Endothelial cell of umbilical vein (primary cell): ENCODE data around the gene UBE2E1. TPM values are rescaled to one million over a fixed set of nuclear protein-coding genes. Genes with fewer than 3 reads are reported as not detected.

Experiments
- BruUV-seq: library from RNA; stranded (reverse); fragments of 400-500 nt; replicated peaks from 2 replicates; lab custom pipeline; 2021; lab: Mats Ljungman, UMichigan
- CTCF ChIA-PET: fragments of 300-600, 350-600 bp; sonication (Branson Sonifier 250); formaldehyde crosslinking; loops from one replicate; lab custom pipeline; 2021; ENCODE audit warnings: antibody characterized with exemption, inconsistent platforms; lab: Charles Lee
- POLR2A ChIA-PET: fragments of 300-600, 350-600 bp; sonication (Branson Sonifier 250); formaldehyde crosslinking; loops from one replicate; lab custom pipeline; 2021; ENCODE audit warnings: antibody characterized with exemption, inconsistent platforms; lab: Charles Lee
- DNase-seq: peaks from one replicate; pipeline ENCODE4 v3.0.0-alpha.2; 2011; ENCODE audit warnings: low read depth, low spot score
- FAIRE-seq: peaks from 2 replicates; lab custom pipeline; 2011; peaks lifted over from hg19 to GRCh38; lab: Jason Lieb, UNC
- H2AFZ ChIP-seq: 2 replicates; pipeline ENCODE4 v1.6.0; 2012; ENCODE audit warnings: low read depth, low read length, control low read depth, inconsistent platforms
- H3K27ac ChIP-seq: 2 replicates; pipeline ENCODE4 v1.5.1; 2011; ENCODE audit warnings: low read depth, mild to moderate bottlenecking, control low read depth, low read length, moderate library complexity; ENCODE audit not compliant: insufficient read depth
- H3K27me3 ChIP-seq, 2 experiments: 2 replicates each; pipeline versions ENCODE4 v1.6.0 to v1.6.1; 2011; ENCODE audit warnings: low read length in 2 of 2, mixed read lengths in 1 of 2; ENCODE audit not compliant: control insufficient read depth in 2 of 2, insufficient read depth in 2 of 2
- H3K36me3 ChIP-seq, 2 experiments: 2 replicates in 1 of 2; 3 replicates in 1 of 2; pipeline ENCODE4 v1.5.1; 2011; ENCODE audit warnings: low read length in 2 of 2, mild to moderate bottlenecking in 1 of 2, moderate library complexity in 1 of 2; ENCODE audit not compliant: control insufficient read depth in 2 of 2, insufficient read depth in 2 of 2; ENCODE audit errors: extremely low read depth in 1 of 2
- H3K4me1 ChIP-seq: 3 replicates; pipeline ENCODE4 v1.5.1; 2011; ENCODE audit warnings: mild to moderate bottlenecking, low read length; ENCODE audit not compliant: control insufficient read depth, insufficient read depth; ENCODE audit errors: extremely low read depth
- H3K4me2 ChIP-seq: 2 replicates; pipeline ENCODE4 v1.6.1; 2011; ENCODE audit warnings: low read length, control low read depth, mixed read lengths; ENCODE audit not compliant: insufficient read depth
- H3K4me3 ChIP-seq, 3 experiments: fragments of 200-600 bp in 1 of 3; sonication (generic), shearing (Covaris generic) in 1 of 3; replicated peaks in 1 of 3; 2 replicates each; pipeline ENCODE4 v1.5.1; 2011 to 2016; ENCODE audit warnings: control low read depth in 3 of 3, low read length in 3 of 3, mild to moderate bottlenecking in 2 of 3, inconsistent platforms in 1 of 3, low read depth in 1 of 3, moderate library complexity in 1 of 3; ENCODE audit not compliant: insufficient read depth in 1 of 3
- H3K79me2 ChIP-seq: 2 replicates; pipeline ENCODE4 v1.6.0; 2012; ENCODE audit warnings: low read length, inconsistent platforms; ENCODE audit not compliant: control insufficient read depth, insufficient read depth
- H3K9ac ChIP-seq: replicated peaks from 2 replicates; pipeline ENCODE3; 2011; ENCODE audit warnings: low read length, control low read depth; ENCODE audit not compliant: insufficient read depth; ENCODE audit errors: extremely low read depth
- H3K9me1 ChIP-seq: replicated peaks from 3 replicates; pipeline ENCODE4 v1.6.0; 2011; ENCODE audit warnings: mild to moderate bottlenecking, low read length; ENCODE audit not compliant: control insufficient read depth, insufficient read depth; ENCODE audit errors: extremely low read depth
- H3K9me3 ChIP-seq: replicated peaks from 2 replicates; pipeline ENCODE4 v1.5.1; 2012; ENCODE audit warnings: low read length, inconsistent platforms; ENCODE audit not compliant: control insufficient read depth, insufficient read depth
- H4K20me1 ChIP-seq: replicated peaks from 2 replicates; pipeline ENCODE3; 2011; ENCODE audit warnings: mild to moderate bottlenecking, low read length; ENCODE audit not compliant: control insufficient read depth, insufficient read depth; ENCODE audit errors: extremely low read depth
- EZH2 ChIP-seq: IDR thresholded peaks from 2 replicates; pipeline ENCODE4 v1.6.1; 2012; ENCODE audit warnings: borderline replicate concordance, low read depth, mild to moderate bottlenecking, moderate library complexity, low read length, inconsistent platforms; ENCODE audit not compliant: severe bottlenecking
- FOS ChIP-seq: IDR thresholded peaks from 2 replicates; pipeline ENCODE4 v1.6.1; 2011; ENCODE audit warnings: mild to moderate bottlenecking, low read length, moderate library complexity, borderline replicate concordance; ENCODE audit not compliant: insufficient read depth
- GATA2 ChIP-seq: IDR thresholded peaks from 2 replicates; pipeline ENCODE4 v1.7.0; 2011; ENCODE audit warnings: low read depth, mild to moderate bottlenecking, moderate library complexity, mixed read lengths, low read length; ENCODE audit not compliant: insufficient read length, insufficient read depth
- JUN ChIP-seq: IDR thresholded peaks from 2 replicates; pipeline ENCODE4 v1.6.1; 2011; ENCODE audit warnings: borderline replicate concordance, low read depth; ENCODE audit not compliant: insufficient read length, insufficient read depth
- MYC ChIP-seq: IDR thresholded peaks from one replicate; pipeline ENCODE4 v1.6.1; 2011; ENCODE audit warnings: mild to moderate bottlenecking, low read depth, low read length
- POLR2A ChIP-seq: IDR thresholded peaks from 2 replicates; pipeline ENCODE4 v1.6.1; 2012; ENCODE audit warnings: low read depth, mild to moderate bottlenecking, control low read depth, low read length
- POLR2AphosphoS5 ChIP-seq: IDR thresholded peaks from 2 replicates; pipeline ENCODE4 v1.6.1; 2012; ENCODE audit warnings: low read depth, mild to moderate bottlenecking, control low read depth, low read length, moderate library complexity; ENCODE audit not compliant: insufficient read depth
- dilution Hi-C: fragments of 300-500 bp; cut with MboI; formaldehyde crosslinking; loops from one replicate; pipeline ENCODE4 v1.15.0; 2019; ENCODE audit warnings: low sequenced_read_pairs; ENCODE audit not compliant: extremely low pct_ligation_motif_present
- intact Hi-C: fragments of 100-400 bp; cut with micrococcal nuclease; formaldehyde crosslinking; loops from one replicate; pipeline ENCODE4 v1.10.0; 2022
- polyA plus RNA-seq, 4 experiments: library from polyadenylated mRNA; depleted of rRNA in 3 of 4; stranded (reverse) in 3 of 4; unstranded in 1 of 4; fragments of >200 nt; gene quantifications; 2 replicates each; pipeline versions ENCODE4 v1.2.1 to v1.2.3, GENCODE V29; 2011 to 2012; ENCODE audit warnings: missing spikeins in 1 of 4
- total RNA-seq: library from RNA; stranded (reverse); gene quantifications from 2 replicates; pipeline ENCODE4 v1.2.3, GENCODE V29; 2021
- TF ChIP-seq, protein P1 (sequence below): IDR thresholded peaks from 2 replicates; pipeline ENCODE4 v1.6.1; 2011; ENCODE audit not compliant: insufficient read depth, insufficient read length
- TF ChIP-seq, protein P2 (sequence below), 2 donors: IDR thresholded peaks; 1 replicate in 1 of 2; 2 replicates in 1 of 2; pipeline ENCODE4 v1.5.1; 2011; ENCODE audit warnings: low read length in 2 of 2, mild to moderate bottlenecking in 2 of 2, moderate library complexity in 2 of 2, control low read depth in 1 of 2, inconsistent platforms in 1 of 2, low read depth in 1 of 2; ENCODE audit not compliant: insufficient read depth in 1 of 2; ENCODE audit errors: extremely low read depth in 1 of 2

UBE2E1 gene
- total and polyA plus RNA-seq, 2 donors (not counting 3 experiments of a cell fraction or from before 2014, with no cell fraction given): 72.7 to 114 TPM

DNA sequence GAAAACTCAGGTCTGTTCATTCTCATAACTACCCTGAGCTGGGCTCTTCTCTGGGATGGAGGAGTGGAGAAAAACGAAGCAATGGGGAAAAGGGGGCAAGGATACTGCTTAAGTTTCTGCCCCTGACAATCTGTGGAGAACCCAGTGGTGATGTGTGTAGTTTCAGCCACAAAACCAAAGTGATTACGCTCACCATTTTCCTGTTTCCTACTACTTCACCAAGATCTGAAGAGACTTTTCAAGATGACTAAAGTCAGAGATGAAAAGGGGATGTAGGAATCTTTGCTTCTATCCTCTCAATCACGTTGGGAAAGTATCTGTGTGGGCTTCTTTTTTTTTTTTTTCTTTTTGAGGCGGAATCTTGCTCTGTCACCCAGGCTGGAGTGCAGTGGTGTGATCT lies 8.3 kb upstream of the UBE2E1 start:
- DNase-seq: no peak
- POLR2A ChIA-PET: no interaction called here
- H3K4me2 ChIP-seq: no peak overlapping the region
- H3K27ac ChIP-seq: no peak overlapping the region
- no peaks in the 10 kb centered on the region for H3K9me1 ChIP-seq
- CTCF ChIA-PET: no interaction called here
- H3K27me3 ChIP-seq: peaks cover 0 to 1% of the 10 kb centered on the region in 2 experiments
- no peak overlapping the region for H2AFZ ChIP-seq
- BruUV-seq: no TSS peak
- no peak for TF ChIP-seq JUN
- TF ChIP-seq MYC: no peak
- no peak for TF ChIP-seq FOS
- no peaks in the 10 kb centered on the region for H3K4me1 ChIP-seq
- H3K9ac ChIP-seq: no peak overlapping the region
- H4K20me1 ChIP-seq: no peaks in the 10 kb centered on the region
- no peak for FAIRE-seq
- H3K79me2 ChIP-seq: no peaks in the 10 kb centered on the region
- H3K9me3 ChIP-seq: no peaks in the 10 kb centered on the region
- H3K4me3 ChIP-seq: no peak overlapping the region
- intact Hi-C loops (no loop called here), dilution Hi-C loops (no loop called here)
- H3K36me3 ChIP-seq: no peaks in the 10 kb centered on the region

DNA sequence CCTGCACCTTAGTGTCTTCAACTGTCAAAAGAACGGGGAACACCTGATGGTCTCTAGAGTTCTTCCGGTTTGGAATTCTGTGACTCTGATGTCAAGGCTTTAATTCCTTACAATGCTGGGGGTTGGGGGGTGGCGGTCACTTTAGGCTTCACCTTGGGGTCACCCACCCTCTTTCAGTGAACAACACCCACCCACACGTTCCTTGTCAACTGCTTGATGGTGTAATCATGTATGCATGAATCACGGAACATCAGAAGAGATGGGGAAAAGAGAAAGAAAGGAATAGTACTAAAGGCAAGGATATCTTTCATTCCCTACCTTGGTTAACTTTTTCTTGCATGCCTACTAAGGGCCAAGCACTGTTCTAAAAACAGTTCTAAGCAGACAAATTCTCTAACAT lies 7.3 kb upstream of the UBE2E1 start:
- Histone ChIP-seq H3K79me2 (no peaks in the 10 kb centered on the region), H2AFZ (no peak overlapping the region), H3K36me3 (no peaks in the 10 kb centered on the region), H3K27me3 (peaks cover 0 to 1% of the 10 kb centered on the region in 2 experiments), H3K4me1 (no peaks in the 10 kb centered on the region), H3K27ac (no peak overlapping the region), H4K20me1 (no peaks in the 10 kb centered on the region), H3K4me2 (no peak overlapping the region), H3K9me3 (no peaks in the 10 kb centered on the region), H3K4me3 (no peak overlapping the region), H3K9me1 (no peaks in the 10 kb centered on the region), H3K9ac (no peak overlapping the region)
- dilution Hi-C loops: no loop called here
- TF ChIP-seq POLR2A (no peak), POLR2AphosphoS5 (no peak), GATA2 (no peak), JUN (no peak), MYC (no peak), EZH2 (no peak), FOS (no peak)
- TF ChIP-seq, protein P1, sequence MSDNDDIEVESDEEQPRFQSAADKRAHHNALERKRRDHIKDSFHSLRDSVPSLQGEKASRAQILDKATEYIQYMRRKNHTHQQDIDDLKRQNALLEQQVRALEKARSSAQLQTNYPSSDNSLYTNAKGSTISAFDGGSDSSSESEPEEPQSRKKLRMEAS: no peak
- TF ChIP-seq, protein P2, sequence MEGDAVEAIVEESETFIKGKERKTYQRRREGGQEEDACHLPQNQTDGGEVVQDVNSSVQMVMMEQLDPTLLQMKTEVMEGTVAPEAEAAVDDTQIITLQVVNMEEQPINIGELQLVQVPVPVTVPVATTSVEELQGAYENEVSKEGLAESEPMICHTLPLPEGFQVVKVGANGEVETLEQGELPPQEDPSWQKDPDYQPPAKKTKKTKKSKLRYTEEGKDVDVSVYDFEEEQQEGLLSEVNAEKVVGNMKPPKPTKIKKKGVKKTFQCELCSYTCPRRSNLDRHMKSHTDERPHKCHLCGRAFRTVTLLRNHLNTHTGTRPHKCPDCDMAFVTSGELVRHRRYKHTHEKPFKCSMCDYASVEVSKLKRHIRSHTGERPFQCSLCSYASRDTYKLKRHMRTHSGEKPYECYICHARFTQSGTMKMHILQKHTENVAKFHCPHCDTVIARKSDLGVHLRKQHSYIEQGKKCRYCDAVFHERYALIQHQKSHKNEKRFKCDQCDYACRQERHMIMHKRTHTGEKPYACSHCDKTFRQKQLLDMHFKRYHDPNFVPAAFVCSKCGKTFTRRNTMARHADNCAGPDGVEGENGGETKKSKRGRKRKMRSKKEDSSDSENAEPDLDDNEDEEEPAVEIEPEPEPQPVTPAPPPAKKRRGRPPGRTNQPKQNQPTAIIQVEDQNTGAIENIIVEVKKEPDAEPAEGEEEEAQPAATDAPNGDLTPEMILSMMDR (IDR thresholded peaks at IDR 0.05; ENCODE audit: extremely low read depth in 1 of 2, insufficient read depth in 1 of 2, low read depth in 1 of 2, low read length in 2 of 2): no peak
- CTCF ChIA-PET: no interaction called here
- BruUV-seq: no TSS peak
- intact Hi-C loops: no loop called here
- FAIRE-seq (no peak), DNase-seq (no peak)
- POLR2A ChIA-PET: no interaction called here
